NB4 (cell line): ENCODE measurements around the gene RAPGEF5.

ENCODE experiments used
- MYC ChIP-seq: IDR thresholded peaks from 2 replicates; pipeline ENCODE4 v1.6.1; 2011; ENCODE audit warnings: low read depth, low read length
- POLR2A ChIP-seq: IDR thresholded peaks from 2 replicates; pipeline ENCODE4 v1.6.1; 2011; ENCODE audit warnings: mild to moderate bottlenecking; ENCODE audit not compliant: insufficient read length; ENCODE audit errors: extremely low read depth
- TF ChIP-seq, protein P1 (sequence below): IDR thresholded peaks from one replicate; pipeline ENCODE4 v1.5.1; 2012; ENCODE audit warnings: low read depth, low read length
- TF ChIP-seq, protein P2 (sequence below): IDR thresholded peaks from 2 replicates; pipeline ENCODE4 v1.6.1; 2011; ENCODE audit warnings: low read depth, low read length

DNA sequence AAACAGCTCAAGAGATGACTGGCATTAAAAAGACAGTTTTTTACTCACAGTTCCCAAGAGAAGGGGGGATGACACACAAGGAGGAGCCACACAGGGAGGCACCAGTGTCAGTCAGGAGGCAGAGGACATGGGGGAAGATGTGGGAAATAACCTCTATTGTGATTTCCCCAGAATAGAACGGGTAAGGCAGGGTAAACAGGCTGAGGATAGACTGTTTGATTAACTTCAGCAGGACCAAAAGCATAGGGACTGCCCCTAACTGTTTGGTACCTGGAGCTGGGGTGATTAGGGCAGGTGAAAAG, 60.7 kb downstream of the RAPGEF5 start:
- TF ChIP-seq POLR2A (no peak), MYC (no peak)
- TF ChIP-seq, protein P1, sequence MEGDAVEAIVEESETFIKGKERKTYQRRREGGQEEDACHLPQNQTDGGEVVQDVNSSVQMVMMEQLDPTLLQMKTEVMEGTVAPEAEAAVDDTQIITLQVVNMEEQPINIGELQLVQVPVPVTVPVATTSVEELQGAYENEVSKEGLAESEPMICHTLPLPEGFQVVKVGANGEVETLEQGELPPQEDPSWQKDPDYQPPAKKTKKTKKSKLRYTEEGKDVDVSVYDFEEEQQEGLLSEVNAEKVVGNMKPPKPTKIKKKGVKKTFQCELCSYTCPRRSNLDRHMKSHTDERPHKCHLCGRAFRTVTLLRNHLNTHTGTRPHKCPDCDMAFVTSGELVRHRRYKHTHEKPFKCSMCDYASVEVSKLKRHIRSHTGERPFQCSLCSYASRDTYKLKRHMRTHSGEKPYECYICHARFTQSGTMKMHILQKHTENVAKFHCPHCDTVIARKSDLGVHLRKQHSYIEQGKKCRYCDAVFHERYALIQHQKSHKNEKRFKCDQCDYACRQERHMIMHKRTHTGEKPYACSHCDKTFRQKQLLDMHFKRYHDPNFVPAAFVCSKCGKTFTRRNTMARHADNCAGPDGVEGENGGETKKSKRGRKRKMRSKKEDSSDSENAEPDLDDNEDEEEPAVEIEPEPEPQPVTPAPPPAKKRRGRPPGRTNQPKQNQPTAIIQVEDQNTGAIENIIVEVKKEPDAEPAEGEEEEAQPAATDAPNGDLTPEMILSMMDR = no peak
- TF ChIP-seq, protein P2, sequence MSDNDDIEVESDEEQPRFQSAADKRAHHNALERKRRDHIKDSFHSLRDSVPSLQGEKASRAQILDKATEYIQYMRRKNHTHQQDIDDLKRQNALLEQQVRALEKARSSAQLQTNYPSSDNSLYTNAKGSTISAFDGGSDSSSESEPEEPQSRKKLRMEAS = no peak
